HepG2 (cell line): ENCODE results near the gene ADGRG1. TPM values are rescaled to one million over a fixed set of nuclear protein-coding genes. Genes with fewer than 3 reads are reported as not detected.

Experiments used
- BRF2 ChIP-seq: sonication (generic); formaldehyde crosslinking; IDR thresholded peaks from 2 replicates; pipeline ENCODE4 v1.8.1; 2022; ENCODE audit warnings: mild to moderate bottlenecking, missing genetic modification reagents
- CBX2 ChIP-seq, 2 experiments: fragments of 200-600 bp in 1 of 2; sonication (generic); formaldehyde crosslinking in 1 of 2; IDR thresholded peaks; 2 replicates each; pipeline versions ENCODE4 v1.7.0 to v1.8.1; 2018 to 2022; ENCODE audit warnings: low read depth in 2 of 2, low read length in 1 of 2, mild to moderate bottlenecking in 1 of 2, missing genetic modification reagents in 1 of 2
- ESRRA ChIP-seq: sonication (generic); formaldehyde crosslinking; IDR thresholded peaks from 2 replicates; pipeline ENCODE4 v1.5.1; 2020; ENCODE audit warnings: mild to moderate bottlenecking, low read depth, missing genetic modification reagents
- HHEX ChIP-seq: IDR thresholded peaks from 2 replicates; pipeline ENCODE4 v1.6.1; 2016; ENCODE audit warnings: control low read depth
- KLF6 ChIP-seq: IDR thresholded peaks from 2 replicates; pipeline ENCODE4 v1.8.0; 2016; ENCODE audit warnings: missing biosample characterization, missing genetic modification reagents
- MAF1 ChIP-seq: sonication (generic); formaldehyde crosslinking; IDR thresholded peaks from 2 replicates; pipeline ENCODE4 v1.5.0; 2020; ENCODE audit warnings: missing genetic modification reagents, borderline replicate concordance
- MAFF ChIP-seq: IDR thresholded peaks from 2 replicates; pipeline ENCODE4 v1.6.1; 2011; ENCODE audit warnings: low read depth, low read length, improper control_type of control experiment
- MAFK ChIP-seq, 2 experiments: IDR thresholded peaks in 1 of 2; conservative IDR thresholded peaks in 1 of 2; 2 replicates each; pipeline ENCODE4 v1.6.1; 2011; ENCODE audit warnings: improper control_type of control experiment in 2 of 2, low read length in 2 of 2
- MXD1 ChIP-seq: sonication (generic); formaldehyde crosslinking; IDR thresholded peaks from 2 replicates; pipeline ENCODE4 v1.4.0; 2020; ENCODE audit warnings: mild to moderate bottlenecking, missing genetic modification reagents
- NCOA2 ChIP-seq: sonication (generic); formaldehyde crosslinking; IDR thresholded peaks from 2 replicates; pipeline ENCODE4 v1.8.0; 2022; ENCODE audit warnings: inconsistent platforms
- PCBP2 ChIP-seq: fragments of 200-400 bp; formaldehyde crosslinking; optimal IDR thresholded peaks from 2 replicates; pipeline ENCODE3; 2018; ENCODE audit warnings: low read length, low read depth; ENCODE audit not compliant: poor library complexity, severe bottlenecking
- RFX1 ChIP-seq: fragments of 450-650 bp; IDR thresholded peaks from 2 replicates; pipeline ENCODE4 v1.6.1; 2017
- SP4 ChIP-seq: sonication (generic); formaldehyde crosslinking; IDR thresholded peaks from 2 replicates; pipeline ENCODE4 v1.8.1; 2023; ENCODE audit warnings: mild to moderate bottlenecking, missing genetic modification reagents
- SRY ChIP-seq: sonication (generic); formaldehyde crosslinking; IDR thresholded peaks from 2 replicates; pipeline ENCODE4 v1.8.0; 2022; ENCODE audit warnings: mild to moderate bottlenecking, missing genetic modification reagents
- TOE1 ChIP-seq: sonication (generic); formaldehyde crosslinking; IDR thresholded peaks from 2 replicates; pipeline ENCODE4 v1.4.0; 2020; ENCODE audit warnings: mild to moderate bottlenecking, missing genetic modification reagents
- YEATS2 ChIP-seq: sonication (generic); formaldehyde crosslinking; IDR thresholded peaks from 2 replicates; pipeline ENCODE4 v1.4.0; 2020; ENCODE audit warnings: missing genetic modification reagents, borderline replicate concordance
- ZNF12 ChIP-seq: sonication (generic); formaldehyde crosslinking; IDR thresholded peaks from 2 replicates; pipeline ENCODE4 v1.5.0; 2020; ENCODE audit warnings: missing genetic modification reagents
- ZNF703 ChIP-seq: sonication (generic); formaldehyde crosslinking; IDR thresholded peaks from 2 replicates; pipeline ENCODE4 v1.5.1; 2020; ENCODE audit warnings: missing genetic modification reagents, mild to moderate bottlenecking, moderate library complexity, borderline replicate concordance
- polyA plus RNA-seq, 8 experiments: library from polyadenylated mRNA; depleted of rRNA in 3 of 8; stranded (reverse) in 7 of 8; unstranded in 1 of 8; fragments of >200 nt; fragmentation: Illumina TruSeq in 4 of 8; extraction: Trizol in 4 of 8; gene quantifications; 2 replicates each; pipeline versions ENCODE4 v1.2.1 to v1.2.3, GENCODE V29; 2011 to 2016; ENCODE audit warnings: low read depth in 4 of 8, missing spikeins in 1 of 8, mixed read lengths in 1 of 8; ENCODE audit not compliant: insufficient read depth in 1 of 8
- total RNA-seq, 5 experiments: library from RNA; depleted of rRNA; stranded (reverse); fragments of >200 nt; fragmentation: Illumina TruSeq; extraction: Trizol; gene quantifications; 2 replicates each; pipeline ENCODE4 v1.2.3, GENCODE V29; 2016; ENCODE audit warnings: low read depth in 1 of 5
- TF ChIP-seq, protein P1 (sequence below): sonication (generic); formaldehyde crosslinking; IDR thresholded peaks from 2 replicates; pipeline ENCODE4 v1.4.0; 2020; ENCODE audit warnings: mild to moderate bottlenecking, missing genetic modification reagents

ADGRG1 gene
- total and polyA plus RNA-seq, 2 of the 13 experiments (the other 11 are each of a cell fraction or from before 2014, with no cell fraction given) = 2.7 to 5.9 TPM

GRCh38 chr16:57623251-57624043 lies 5.0 kb upstream of the ADGRG1 start (continued):
- TF ChIP-seq, protein P1, sequence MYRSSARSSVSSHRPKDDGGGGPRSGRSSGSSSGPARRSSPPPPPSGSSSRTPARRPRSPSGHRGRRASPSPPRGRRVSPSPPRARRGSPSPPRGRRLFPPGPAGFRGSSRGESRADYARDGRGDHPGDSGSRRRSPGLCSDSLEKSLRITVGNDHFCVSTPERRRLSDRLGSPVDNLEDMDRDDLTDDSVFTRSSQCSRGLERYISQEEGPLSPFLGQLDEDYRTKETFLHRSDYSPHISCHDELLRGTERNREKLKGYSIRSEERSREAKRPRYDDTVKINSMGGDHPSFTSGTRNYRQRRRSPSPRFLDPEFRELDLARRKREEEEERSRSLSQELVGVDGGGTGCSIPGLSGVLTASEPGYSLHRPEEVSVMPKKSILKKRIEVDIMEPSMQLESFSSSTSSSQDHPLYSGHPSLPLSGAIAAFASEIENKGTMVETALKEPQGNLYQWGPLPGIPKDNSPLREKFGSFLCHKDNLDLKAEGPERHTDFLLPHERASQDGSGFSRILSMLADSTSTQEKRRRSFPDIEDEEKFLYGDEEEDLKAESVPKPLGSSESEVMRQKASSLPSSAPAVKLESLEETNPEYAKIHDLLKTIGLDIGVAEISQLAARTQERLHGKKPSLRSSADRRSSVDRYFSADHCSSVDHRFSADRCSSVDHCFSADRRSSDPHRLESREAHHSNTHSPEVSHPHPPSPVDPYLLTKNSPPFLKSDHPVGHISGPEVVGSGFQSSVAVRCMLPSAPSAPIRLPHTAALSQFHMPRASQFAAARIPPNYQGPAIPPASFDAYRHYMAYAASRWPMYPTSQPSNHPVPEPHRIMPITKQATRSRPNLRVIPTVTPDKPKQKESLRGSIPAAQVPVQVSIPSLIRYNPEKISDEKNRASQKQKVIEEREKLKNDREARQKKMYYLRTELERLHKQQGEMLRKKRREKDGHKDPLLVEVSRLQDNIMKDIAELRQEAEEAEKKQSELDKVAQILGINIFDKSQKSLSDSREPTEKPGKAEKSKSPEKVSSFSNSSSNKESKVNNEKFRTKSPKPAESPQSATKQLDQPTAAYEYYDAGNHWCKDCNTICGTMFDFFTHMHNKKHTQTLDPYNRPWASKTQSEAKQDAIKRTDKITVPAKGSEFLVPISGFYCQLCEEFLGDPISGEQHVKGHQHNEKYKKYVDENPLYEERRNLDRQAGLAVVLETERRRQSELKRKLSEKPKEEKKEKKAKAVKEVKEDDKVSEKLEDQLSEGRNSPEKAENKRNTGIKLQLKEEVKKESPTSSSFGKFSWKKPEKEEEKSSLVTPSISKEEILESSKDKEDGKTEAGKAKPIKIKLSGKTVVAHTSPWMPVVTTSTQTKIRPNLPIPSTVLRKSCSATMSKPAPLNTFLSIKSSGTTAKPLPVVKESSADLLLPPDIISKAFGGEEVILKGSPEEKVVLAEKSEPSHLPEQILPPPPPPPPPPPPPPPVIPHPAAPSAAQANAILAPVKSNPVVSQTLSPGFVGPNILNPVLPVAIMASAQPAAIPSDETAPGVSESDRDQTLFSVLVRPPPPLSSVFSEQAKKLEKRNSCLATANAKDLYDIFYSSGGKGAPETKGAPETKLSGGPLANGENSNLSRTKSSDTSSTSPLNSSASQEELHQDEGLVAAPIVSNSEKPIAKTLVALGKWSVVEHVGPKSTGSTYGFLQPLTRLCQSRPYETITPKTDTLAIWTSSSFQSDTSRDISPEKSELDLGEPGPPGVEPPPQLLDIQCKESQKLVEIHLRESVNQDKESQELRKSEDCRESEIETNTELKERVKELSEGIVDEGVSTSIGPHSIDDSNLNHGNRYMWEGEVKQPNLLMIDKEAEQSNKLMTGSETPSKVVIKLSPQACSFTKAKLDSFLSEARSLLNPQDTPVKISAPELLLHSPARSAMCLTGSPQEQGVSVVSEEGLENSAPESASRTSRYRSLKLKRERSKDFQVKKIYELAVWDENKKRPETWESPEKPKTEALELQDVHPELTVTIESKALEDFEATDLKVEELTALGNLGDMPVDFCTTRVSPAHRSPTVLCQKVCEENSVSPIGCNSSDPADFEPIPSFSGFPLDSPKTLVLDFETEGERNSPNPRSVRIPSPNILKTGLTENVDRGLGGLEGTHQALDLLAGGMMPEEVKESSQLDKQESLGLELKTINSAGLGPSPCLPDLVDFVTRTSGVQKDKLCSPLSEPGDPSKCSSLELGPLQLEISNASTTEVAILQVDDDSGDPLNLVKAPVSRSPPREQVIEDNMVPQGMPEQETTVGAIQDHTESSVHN (CRISPR knock-in tag) = no peak
- TF ChIP-seq HHEX (CRISPR knock-in tag) = no peak
- no peak for TF ChIP-seq YEATS2 (CRISPR knock-in tag)
- TF ChIP-seq ZNF703 = no peak
- TF ChIP-seq MAFF = no peak
- TF ChIP-seq CBX2 (IDR thresholded peaks at IDR 0.05; ENCODE audit: low read depth, low read length) = no peak
- no peak for TF ChIP-seq CBX2 (CRISPR knock-in tag; IDR thresholded peaks at IDR 0.05; ENCODE audit: low read depth)
- TF ChIP-seq KLF6 (CRISPR knock-in tag) = no peak
- TF ChIP-seq NCOA2 (CRISPR knock-in tag) = no peak
- no peak for TF ChIP-seq MAF1 (CRISPR knock-in tag)
- no peak for TF ChIP-seq RFX1
- TF ChIP-seq SP4 (CRISPR knock-in tag) = no peak
- no peak for TF ChIP-seq SRY (CRISPR knock-in tag)
- TF ChIP-seq MXD1 (CRISPR knock-in tag) = no peak
- TF ChIP-seq ZNF12 (CRISPR knock-in tag) = 0 out of 2 replicates have a peak, but pooled peaks have one; percentile 9
- no peak for TF ChIP-seq TOE1
- no peak for TF ChIP-seq MAFK (conservative IDR thresholded peaks at IDR 0.05 in 1 of 2, IDR thresholded peaks at IDR 0.05 in 1 of 2; ENCODE audit: low read length in 2 of 2)
- no peak for TF ChIP-seq ESRRA (CRISPR knock-in tag)
- no peak for TF ChIP-seq BRF2 (CRISPR knock-in tag)
- no peak for TF ChIP-seq PCBP2
